Activated T-helper 2 cell treated with anti-CD3 and anti-CD28 coated beads, Interferon-gamma antibody, Interleukin-2, Interleukin-4, amounts not matched to agents 10 μg/mL and 5 μg/mL and 100 μg/mL, durations not matched to agents 14 hours and 24 hours and 36 hours (primary cell): ENCODE results near the gene GNAI3. TPM values are rescaled to one million over a fixed set of nuclear protein-coding genes. Genes with fewer than 3 reads are reported as not detected.
A peak's percentile ranks its signal among the peaks of the same experiment; 100 is the strongest.
"Not testable (repeated sequence)": the region's sequence is repeated elsewhere in the genome, so short reads cannot be mapped to it uniquely, and the experiment has no call there.

ENCODE experiments used
- DNase-seq: peaks from one replicate; pipeline ENCODE4 v3.0.0; 2021; ENCODE audit warnings: low spot score
- H3K27ac Mint-ChIP-seq: one replicate; pipeline ENCODE4 v1.8.0; 2021; ENCODE audit warnings: mixed read lengths
- H3K27me3 Mint-ChIP-seq: one replicate; pipeline ENCODE4 v1.8.0; 2021; ENCODE audit warnings: low read depth, mixed read lengths
- H3K36me3 Mint-ChIP-seq: one replicate; pipeline ENCODE4 v1.8.0; 2021; ENCODE audit warnings: low read depth, mixed read lengths
- H3K4me1 Mint-ChIP-seq: one replicate; pipeline ENCODE4 v1.8.0; 2021; ENCODE audit warnings: low read depth, mixed read lengths
- H3K4me3 Mint-ChIP-seq: one replicate; pipeline ENCODE4 v1.8.0; 2021; ENCODE audit warnings: low read depth, mild to moderate bottlenecking, moderate library complexity, mixed read lengths
- H3K9me3 Mint-ChIP-seq: one replicate; pipeline ENCODE4 v1.8.0; 2021; ENCODE audit warnings: mixed read lengths
- intact Hi-C: fragments of 100-400 bp; cut with micrococcal nuclease; formaldehyde crosslinking; loops from one replicate; pipeline ENCODE4 v1.15.1; 2023
- total RNA-seq: library from RNA; stranded (reverse); gene quantifications from 2 replicates; pipeline ENCODE4 v1.2.3, GENCODE V29; 2022

Gene GNAI3
- total RNA-seq, 1 donor from 2014 or later = 8.9 TPM

DNA sequence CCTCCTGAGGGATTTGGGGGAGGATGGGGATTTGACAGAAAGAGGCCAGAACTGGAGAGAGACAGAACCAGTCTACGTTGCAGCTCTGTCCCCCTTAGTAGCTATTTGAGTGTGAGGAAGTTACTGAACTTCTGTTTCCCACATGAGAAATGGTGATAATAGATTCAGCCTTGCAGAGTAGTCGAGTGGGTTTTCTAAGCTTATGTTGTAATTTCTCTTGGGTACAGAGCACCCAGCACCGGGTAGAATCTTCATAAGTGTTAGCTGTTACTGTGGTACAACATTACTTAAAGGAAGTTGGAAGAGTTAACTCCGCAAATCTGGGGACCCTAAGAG is 112.2 kb downstream of the GNAI3 start:
- H3K9me3 Mint-ChIP-seq, DNase-seq, H3K4me1 Mint-ChIP-seq, intact Hi-C loops, H3K4me3 Mint-ChIP-seq, H3K36me3 Mint-ChIP-seq, H3K27me3 Mint-ChIP-seq: not testable (repeated sequence)
- peak overlapping the region; percentile 15 for H3K27ac Mint-ChIP-seq

- Mint-ChIP-seq H3K9me3 (no peaks in the 10 kb centered on the region), H3K27ac (no peak overlapping the region), H3K36me3 (no peaks in the 10 kb centered on the region), H3K4me3 (no peak overlapping the region), H3K4me1 (peaks cover 2% of the 10 kb centered on the region), H3K27me3 (no peaks in the 10 kb centered on the region)
- no peak for DNase-seq
- intact Hi-C loops = no loop called here
Measured at GRCh38 chr1:109661391-109661790, 113.0 kb downstream of the GNAI3 start.

DNA sequence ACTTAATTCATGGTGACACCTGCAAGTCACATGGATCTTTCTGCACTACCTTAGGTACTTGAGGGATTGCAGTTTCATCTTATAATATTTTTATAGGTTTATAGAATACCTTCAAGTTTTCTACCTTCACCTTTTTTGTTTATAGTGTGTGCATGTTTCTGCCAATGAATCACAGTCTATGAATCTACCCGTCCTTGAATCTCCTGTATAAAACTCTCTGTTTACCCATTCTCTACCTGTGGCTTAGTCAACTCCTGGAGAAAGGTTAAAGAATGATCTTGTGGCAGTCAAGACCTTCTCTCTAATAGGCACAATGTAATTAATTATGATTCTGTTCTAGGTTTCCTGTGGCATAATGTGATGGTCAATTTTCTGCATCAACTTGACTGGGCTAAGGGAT is 116.3 kb downstream of the GNAI3 start:
- H3K27ac Mint-ChIP-seq = no peak overlapping the region

GRCh38 chr1:109667452-109668122 is 119.2 kb downstream of the GNAI3 start, which contains the start of gene GSTM2:
Gene GSTM2, plus strand, starts transcription at chr1:109668057. Its CDS starts 59 bp downstream, at chr1:109668116.
- no peaks in the 10 kb centered on the region for H3K27me3 Mint-ChIP-seq
- peaks cover 24% of the 10 kb centered on the region for H3K4me1 Mint-ChIP-seq
- H3K27ac Mint-ChIP-seq = peak within 1 kb of the TSS; percentile 29
- H3K4me3 Mint-ChIP-seq = peak within 1 kb of the TSS; percentile 70
- intact Hi-C loops = no loop called here
- peaks cover 12% of the 10 kb centered on the region for H3K36me3 Mint-ChIP-seq
- H3K9me3 Mint-ChIP-seq = no peaks in the 10 kb centered on the region
- DNase-seq = peak; percentile 82

More for the DNA sequence above, 116.3 kb downstream of the GNAI3 start:
- DNase-seq = no peak
- Mint-ChIP-seq H3K9me3 (no peaks in the 10 kb centered on the region), H3K27me3 (no peaks in the 10 kb centered on the region), H3K4me3 (no peak overlapping the region), H3K4me1 (peaks cover 12% of the 10 kb centered on the region), H3K36me3 (peaks cover 5% of the 10 kb centered on the region)
- intact Hi-C loops = no loop called here

Other genes starting within 250 kb of the GNAI3 start
- gene MYBPHL, start 241.6 kb upstream of the GNAI3 start, total RNA-seq = not detected in 2 replicates
- gene SORT1, start 150.7 kb upstream of the GNAI3 start, total RNA-seq = 1.1 and 1.9 TPM in 2 replicates
- 257 and 281 TPM in 2 replicates for gene PSMA5, start 122.2 kb upstream of the GNAI3 start, total RNA-seq
- 0.11 TPM in 1 of 2 replicates, not detected in the other for gene SYPL2, start 82.1 kb upstream of the GNAI3 start, total RNA-seq
- 11.9 and 12.9 TPM in 2 replicates for gene ATXN7L2, start 64.7 kb upstream of the GNAI3 start, total RNA-seq
- gene CYB561D1, start 54.5 kb upstream of the GNAI3 start, total RNA-seq = 11.1 and 13.6 TPM in 2 replicates
- 0.66 and 0.92 TPM in 2 replicates for gene AMIGO1, start 38.9 kb upstream of the GNAI3 start, total RNA-seq
- gene GPR61, start 8.7 kb upstream of the GNAI3 start, total RNA-seq = 0.43 TPM in 1 of 2 replicates, not detected in the other
- 0.18 TPM in 1 of 2 replicates, not detected in the other for gene GNAT2, start 71.0 kb downstream of the GNAI3 start, total RNA-seq
- gene AMPD2, start 71.2 kb downstream of the GNAI3 start, total RNA-seq = 77.5 and 78.4 TPM in 2 replicates
- gene GSTM4, start 107.5 kb downstream of the GNAI3 start, total RNA-seq = 13.6 and 13.9 TPM in 2 replicates
- gene GSTM2, start 119.4 kb downstream of the GNAI3 start, total RNA-seq = 30.1 and 32.3 TPM in 2 replicates
- 112 and 113 TPM in 2 replicates for gene GSTM1, start 139.2 kb downstream of the GNAI3 start, total RNA-seq
- gene GSTM5, start 163.6 kb downstream of the GNAI3 start, total RNA-seq = 0.09 and 0.46 TPM in 2 replicates
- 11.2 and 13.6 TPM in 2 replicates for gene GSTM3, start 192.4 kb downstream of the GNAI3 start, total RNA-seq
- not detected in 2 replicates for gene EPS8L3, start 215.3 kb downstream of the GNAI3 start, total RNA-seq